ENCODE results near the gene USP31. TPM values are rescaled to one million over a fixed set of nuclear protein-coding genes. Genes with fewer than 3 reads are reported as not detected.

The USP31 gene
- total and polyA plus RNA-seq, 2 of the 13 experiments (the other 11 are each of a cell fraction or from before 2014, with no cell fraction given) = 22.5 to 23.3 TPM

GRCh38 chr16:23131436-23131835 lies 17.8 kb downstream of the USP31 start:
- Histone ChIP-seq H3K36me3 (replicated peaks in 1 of 2; ENCODE audit: control insufficient read depth in 1 of 2, insufficient read depth in 2 of 2, low read length in 2 of 2) (no peaks in the 10 kb centered on the region), H4K20me1 (ENCODE audit: insufficient read depth, low read length) (peaks cover 16% of the 10 kb centered on the region), H3K4me1 (ENCODE audit: insufficient read depth, low read length) (peaks cover 69% of the 10 kb centered on the region), H3K27ac (ENCODE audit: extremely low read length, insufficient read depth, low read length) (peak overlapping the region; percentile 16), H3K79me2 (ENCODE audit: insufficient read depth, low read length) (peaks cover 98% of the 10 kb centered on the region), H3K9me3 (ENCODE audit: low read length) (peaks cover 9% of the 10 kb centered on the region), H3K4me2 (ENCODE audit: low read depth, low read length) (peak overlapping the region; percentile 2; the same call in 1 of the 2 replicates), H3K27me3 (ENCODE audit: control insufficient read depth in 1 of 2, insufficient read depth in 2 of 2, low read length in 2 of 2) (no peaks in the 10 kb centered on the region), H3K9ac (ENCODE audit: insufficient read depth, low read depth, low read length) (no peak overlapping the region), H2AFZ (ENCODE audit: low read length) (no peak overlapping the region), H3K4me3 (replicated peaks in 1 of 3; ENCODE audit: insufficient read depth in 1 of 3, low read depth in 2 of 3, low read length in 3 of 3) (no peak overlapping the region)
- BruUV-seq (replicated peaks) = no TSS peak
- ChIA-PET CTCF (ENCODE audit: low intra/inter-chr PET ratio, low total read pairs) (no interaction called here), POLR2A (interaction anchor here (1.8 to 3.5 kb wide), 2 partner anchors 11 to 27 kb away, joined by 4 to 20 read pairs; no protein-coding TSS in a partner anchor)
- in situ Hi-C loops (cut with HindIII; ENCODE audit: extremely low pct_ligation_motif_present, low pct_unique_long_range_greater_than_20kb) = no loop called here
- ATAC-seq (no peak), DNase-seq (ENCODE audit: low spot score) (no peak), FAIRE-seq (no peak)
- 100% methylated on average over 1 of the region's 1 CpG for WGBS (ENCODE audit: low lambda C conversion rate)
- TF ChIP-seq ZNF513 (CRISPR knock-in tag; conservative IDR thresholded peaks at IDR 0.05) = no peak
- TF ChIP-seq NR2F1 (CRISPR knock-in tag; IDR thresholded peaks at IDR 0.05) = 0 out of 4 replicates have a peak, but pooled peaks of 1 of the 2 experiments have one; percentile 11
- peak; percentile 42; the same call in 1 of the 2 replicates for TF ChIP-seq ZNF770 (CRISPR knock-in tag; IDR thresholded peaks at IDR 0.05)
- TF ChIP-seq HOXA5 (CRISPR knock-in tag; IDR thresholded peaks at IDR 0.05) = no peak
- TF ChIP-seq IRF2 (CRISPR knock-in tag; IDR thresholded peaks at IDR 0.05) = peak; percentile 19; the same call in 1 of the 2 replicates
- intact Hi-C loops (cut with micrococcal nuclease; ENCODE audit: unreplicated experiment) = no loop called here

Data from HepG2 (cell line).